IMR-90 (cell line): ENCODE measurements around the gene VDAC1. TPM values are rescaled to one million over a fixed set of nuclear protein-coding genes. Genes with fewer than 3 reads are reported as not detected.

Experiments
- ATAC-seq: fragments of 200-7000 bp; cut with Tn5 transposase; 2 replicates; pipeline ENCODE4 v1.9.1; 2020; ENCODE audit warnings: low read depth, mild to moderate bottlenecking, moderate library complexity
- BruUV-seq: library from RNA; stranded (reverse); fragments of 400-500 nt; replicated peaks from 2 replicates; lab custom pipeline; 2021; lab: Mats Ljungman, UMichigan
- CTCF ChIA-PET: fragments of 300-600 bp; formaldehyde crosslinking; extraction: SDS; loops from one replicate; lab custom pipeline; 2021; ENCODE audit warnings: antibody characterized with exemption; lab: Yijun Ruan, JAX
- POLR2A ChIA-PET: fragments of 300-600 bp; sonication (Branson Sonifier 250); formaldehyde crosslinking; loops from one replicate; lab custom pipeline; 2022; ENCODE audit warnings: antibody characterized with exemption; ENCODE audit not compliant: unreplicated experiment; lab: Charles Lee
- DNase-seq: peaks from one replicate; pipeline ENCODE4 v3.0.0; 2013
- H2AFZ ChIP-seq: replicated peaks from 2 replicates; pipeline ENCODE3; 2013; ENCODE audit warnings: low read length, mild to moderate bottlenecking; ENCODE audit not compliant: poor library complexity
- H2AK5ac ChIP-seq: 2 replicates; pipeline ENCODE4 v1.6.1; 2013; ENCODE audit warnings: low read depth, low read length, inconsistent platforms
- H2AK9ac ChIP-seq: replicated peaks from 2 replicates; pipeline ENCODE3; 2013; ENCODE audit warnings: mild to moderate bottlenecking, low read depth, low read length, moderate library complexity; ENCODE audit not compliant: poor library complexity
- H2BK120ac ChIP-seq: 2 replicates; pipeline ENCODE4 v1.6.1; 2013; ENCODE audit warnings: low read depth, low read length, inconsistent platforms
- H2BK15ac ChIP-seq: 3 replicates; pipeline ENCODE4 v1.6.1; 2013; ENCODE audit warnings: low read depth, low read length, inconsistent platforms
- H2BK20ac ChIP-seq: 2 replicates; pipeline ENCODE4 v1.6.1; 2013; ENCODE audit warnings: low read depth, mild to moderate bottlenecking, inconsistent platforms, low read length, moderate library complexity
- H2BK5ac ChIP-seq: 2 replicates; pipeline ENCODE4 v1.6.1; 2013; ENCODE audit warnings: mild to moderate bottlenecking, low read depth, low read length, inconsistent platforms; ENCODE audit not compliant: poor library complexity, severe bottlenecking
- H3K14ac ChIP-seq: replicated peaks from 2 replicates; pipeline ENCODE4 v1.6.1; 2013; ENCODE audit warnings: low read depth, low read length, inconsistent platforms
- H3K18ac ChIP-seq: 2 replicates; pipeline ENCODE4 v1.6.1; 2013; ENCODE audit warnings: low read depth, low read length, control low read depth
- H3K23ac ChIP-seq: 2 replicates; pipeline ENCODE4 v1.6.1; 2013; ENCODE audit warnings: low read depth, low read length, inconsistent platforms
- H3K27ac ChIP-seq: 2 replicates; pipeline ENCODE4 v1.5.1; 2013; ENCODE audit warnings: mild to moderate bottlenecking, control low read depth, low read length; ENCODE audit not compliant: insufficient read depth
- H3K27me3 ChIP-seq: 2 replicates; pipeline ENCODE4 v1.6.1; 2013; ENCODE audit warnings: low read length; ENCODE audit not compliant: control insufficient read depth, insufficient read depth
- H3K36me3 ChIP-seq: 2 replicates; pipeline ENCODE4 v1.6.1; 2013; ENCODE audit warnings: low read length, mixed read lengths; ENCODE audit not compliant: control insufficient read depth, insufficient read depth
- H3K4ac ChIP-seq: 2 replicates; pipeline ENCODE4 v1.6.1; 2013; ENCODE audit warnings: low read depth, low read length, inconsistent platforms
- H3K4me1 ChIP-seq: 2 replicates; pipeline ENCODE4 v1.6.1; 2013; ENCODE audit warnings: low read length, mixed read lengths; ENCODE audit not compliant: control insufficient read depth, insufficient read depth
- H3K4me2 ChIP-seq: 2 replicates; pipeline ENCODE4 v1.6.1; 2013; ENCODE audit warnings: low read depth, mild to moderate bottlenecking, control low read depth, low read length, moderate library complexity
- H3K4me3 ChIP-seq: 2 replicates; pipeline ENCODE4 v1.5.1; 2013; ENCODE audit warnings: low read depth, mild to moderate bottlenecking, control low read depth, low read length, moderate library complexity; ENCODE audit not compliant: insufficient read depth
- H3K56ac ChIP-seq: 2 replicates; pipeline ENCODE4 v1.6.1; 2013; ENCODE audit warnings: low read length, inconsistent platforms; ENCODE audit not compliant: insufficient read depth; ENCODE audit errors: extremely low read depth
- H3K79me1 ChIP-seq, 2 experiments: 2 replicates each; pipeline ENCODE4 v1.6.1; 2013; ENCODE audit warnings: low read length in 2 of 2, inconsistent platforms in 1 of 2, low read depth in 1 of 2
- H3K9ac ChIP-seq: 2 replicates; pipeline ENCODE4 v1.6.1; 2013; ENCODE audit warnings: low read depth, low read length, control low read depth
- H3K9me1 ChIP-seq: 2 replicates; pipeline ENCODE4 v1.6.1; 2013; ENCODE audit warnings: low read length, inconsistent platforms; ENCODE audit not compliant: insufficient read depth
- H3K9me3 ChIP-seq: 2 replicates; pipeline ENCODE4 v1.6.1; 2013; ENCODE audit warnings: low read length; ENCODE audit not compliant: control insufficient read depth, insufficient read depth
- H4K20me1 ChIP-seq: 2 replicates; pipeline ENCODE4 v1.6.1; 2013; ENCODE audit warnings: low read length, inconsistent platforms; ENCODE audit not compliant: insufficient read depth
- H4K5ac ChIP-seq: 2 replicates; pipeline ENCODE4 v1.6.1; 2013; ENCODE audit warnings: mild to moderate bottlenecking, low read depth, low read length, control low read depth
- H4K8ac ChIP-seq, 2 experiments: 2 replicates each; pipeline ENCODE4 v1.6.1; 2013; ENCODE audit warnings: low read depth in 2 of 2, low read length in 2 of 2, control low read depth in 1 of 2, inconsistent platforms in 1 of 2
- H4K91ac ChIP-seq: 2 replicates; pipeline ENCODE4 v1.6.1; 2013; ENCODE audit warnings: low read depth, low read length, inconsistent platforms; ENCODE audit not compliant: insufficient read depth
- BHLHE40 ChIP-seq: fragments of 150-350 bp; IDR thresholded peaks from 2 replicates; pipeline ENCODE4 v1.6.1; 2016; ENCODE audit warnings: mild to moderate bottlenecking, low read depth, low read length
- CEBPB ChIP-seq: IDR thresholded peaks from 2 replicates; pipeline ENCODE4 v1.6.1; 2012; ENCODE audit warnings: low read depth, low read length, improper control_type of control experiment
- CHD1 ChIP-seq: IDR thresholded peaks from 2 replicates; pipeline ENCODE4 v1.6.1; 2012; ENCODE audit warnings: low read depth, low read length, improper control_type of control experiment
- CTCF ChIP-seq: conservative IDR thresholded peaks from 2 replicates; pipeline ENCODE4 v1.5.1; 2012; ENCODE audit warnings: mild to moderate bottlenecking, low read depth, low read length, improper control_type of control experiment
- FOS ChIP-seq: fragments of 150-350 bp; IDR thresholded peaks from 2 replicates; pipeline ENCODE4 v1.6.1; 2016; ENCODE audit warnings: low read depth, low read length
- MAFK ChIP-seq: IDR thresholded peaks from 2 replicates; pipeline ENCODE4 v1.6.1; 2012; ENCODE audit warnings: low read depth, low read length, improper control_type of control experiment
- MAZ ChIP-seq: IDR thresholded peaks from 2 replicates; pipeline ENCODE4 v1.6.1; 2012; ENCODE audit warnings: low read depth, mild to moderate bottlenecking, low read length, improper control_type of control experiment, moderate library complexity, borderline replicate concordance
- MXI1 ChIP-seq: IDR thresholded peaks from 2 replicates; pipeline ENCODE4 v1.6.1; 2012; ENCODE audit warnings: low read depth, mild to moderate bottlenecking, low read length, moderate library complexity, borderline replicate concordance
- POLR2A ChIP-seq: IDR thresholded peaks from 2 replicates; pipeline ENCODE4 v1.6.1; 2012; ENCODE audit warnings: mild to moderate bottlenecking, low read depth, low read length
- RAD21 ChIP-seq: IDR thresholded peaks from 2 replicates; pipeline ENCODE4 v1.6.1; 2012; ENCODE audit warnings: low read length, improper control_type of control experiment
- RCOR1 ChIP-seq: IDR thresholded peaks from 2 replicates; pipeline ENCODE4 v1.6.1; 2012; ENCODE audit warnings: mild to moderate bottlenecking, low read length, improper control_type of control experiment; ENCODE audit not compliant: insufficient replicate concordance
- RFX5 ChIP-seq: IDR thresholded peaks from 2 replicates; pipeline ENCODE4 v1.8.0; 2012; ENCODE audit warnings: low read depth, mild to moderate bottlenecking, low read length, moderate library complexity
- WGBS, 2 experiments: methylation state at CpG; one replicate each; pipeline versions ENCODE4 v1.1.5 to v1.1.7; 2013; ENCODE audit warnings: missing lambda C conversion rate in 2 of 2; ENCODE audit not compliant: insufficient read length in 1 of 2; ENCODE audit errors: extremely low coverage in 2 of 2; 5-methylcytosine and 5-hydroxymethylcytosine counted together
- dilution Hi-C: fragments of 300-500 bp; cut with HindIII; formaldehyde crosslinking; loops from one replicate; pipeline ENCODE4 v1.14.3; 2018; ENCODE audit warnings: low sequenced_read_pairs; ENCODE audit not compliant: unreplicated experiment
- in situ Hi-C: fragments of 300-500 bp; cut with MboI; formaldehyde crosslinking; loops from 3 replicates; pipeline ENCODE4 v1.14.3; 2019; ENCODE audit warnings: low sequenced_read_pairs, inconsistent platforms, mixed read lengths
- intact Hi-C: fragments of 100-400 bp; cut with micrococcal nuclease; formaldehyde crosslinking; loops from 2 replicates; pipeline ENCODE4 v1.10.0; 2022
- polyA plus RNA-seq, 3 experiments: library from polyadenylated mRNA; depleted of rRNA; stranded (reverse); fragments of >200 nt; gene quantifications; 2 replicates each; pipeline ENCODE4 v1.2.3, GENCODE V29; 2012; ENCODE audit warnings: low replicate concordance in 1 of 3
- total RNA-seq: library from RNA; depleted of rRNA; stranded (reverse); fragments of >200 nt; gene quantifications from 2 replicates; pipeline ENCODE4 v1.2.3, GENCODE V29; 2012
- TF ChIP-seq, protein P1 (sequence below): fragments of 150-350 bp; IDR thresholded peaks from 2 replicates; pipeline ENCODE4 v1.6.1; 2017; ENCODE audit warnings: mild to moderate bottlenecking, antibody characterized with exemption, low read length, low read depth

The VDAC1 gene
- total and polyA plus RNA-seq, 2 of the 4 experiments (the other 2 are of a cell fraction) = 289 to 365 TPM

- Histone ChIP-seq H3K23ac (no peak overlapping the region), H3K4ac (no peak overlapping the region)
- intact Hi-C loops = no loop called here
Observed at GRCh38 chr5:133925269-133925668, 79.5 kb downstream of the VDAC1 start.

More at GRCh38 chr5:133925269-133925668, 79.5 kb downstream of the VDAC1 start:
- no TSS peak for BruUV-seq
- dilution Hi-C loops = no loop called here
- H3K4me3 ChIP-seq = no peak overlapping the region
- no peak overlapping the region for H4K5ac ChIP-seq
- H3K9ac ChIP-seq = no peak overlapping the region
- no peaks in the 10 kb centered on the region for H3K36me3 ChIP-seq
- peaks cover 5% of the 10 kb centered on the region; the same call in 1 of the 2 replicates for H3K4me1 ChIP-seq
- peaks cover 43% of the 10 kb centered on the region for H3K27me3 ChIP-seq
- H3K27ac ChIP-seq = no peak overlapping the region
- no peak overlapping the region for H3K18ac ChIP-seq
- no peak overlapping the region for H2AK9ac ChIP-seq
- H3K14ac ChIP-seq = no peak overlapping the region
- no peak overlapping the region for H2BK5ac ChIP-seq
- no peaks in the 10 kb centered on the region for H4K20me1 ChIP-seq
- no peaks in the 10 kb centered on the region for H3K79me1 ChIP-seq
- no peak overlapping the region for H4K8ac ChIP-seq
- H4K91ac ChIP-seq = no peak overlapping the region
- WGBS, 2 experiments = 40% methylated on average over 1 of the region's 3 CpGs; no CpG with 5 or more reads in 1 of the 2 experiments
- H2AK5ac ChIP-seq = no peak overlapping the region
- H3K56ac ChIP-seq = no peak overlapping the region
- no peak overlapping the region for H2AFZ ChIP-seq
- POLR2A ChIA-PET = no interaction called here
- TF ChIP-seq CHD1 (no peak), FOS (no peak), MAFK (no peak), CTCF (no peak), RAD21 (no peak), CEBPB (no peak), RCOR1 (no peak), MXI1 (no peak), RFX5 (no peak), MAZ (no peak), POLR2A (no peak), BHLHE40 (no peak)
- TF ChIP-seq, protein P1, sequence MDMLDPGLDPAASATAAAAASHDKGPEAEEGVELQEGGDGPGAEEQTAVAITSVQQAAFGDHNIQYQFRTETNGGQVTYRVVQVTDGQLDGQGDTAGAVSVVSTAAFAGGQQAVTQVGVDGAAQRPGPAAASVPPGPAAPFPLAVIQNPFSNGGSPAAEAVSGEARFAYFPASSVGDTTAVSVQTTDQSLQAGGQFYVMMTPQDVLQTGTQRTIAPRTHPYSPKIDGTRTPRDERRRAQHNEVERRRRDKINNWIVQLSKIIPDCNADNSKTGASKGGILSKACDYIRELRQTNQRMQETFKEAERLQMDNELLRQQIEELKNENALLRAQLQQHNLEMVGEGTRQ = no peak
- DNase-seq = no peak
- no peak for ATAC-seq
- H2BK120ac ChIP-seq = no peak overlapping the region
- CTCF ChIA-PET = no interaction called here
- H3K9me1 ChIP-seq = peaks cover 4% of the 10 kb centered on the region
- no peak overlapping the region for H3K4me2 ChIP-seq
- H2BK20ac ChIP-seq = no peak overlapping the region
- no peaks in the 10 kb centered on the region for H3K9me3 ChIP-seq
- no peak overlapping the region for H2BK15ac ChIP-seq
- in situ Hi-C loops = no loop called here
